HepG2 (cell line): ENCODE results near the gene FBF1. TPM values are rescaled to one million over a fixed set of nuclear protein-coding genes. Genes with fewer than 3 reads are reported as not detected.

ENCODE experiments used
- ARNT ChIP-seq: fragments of 450-650 bp; IDR thresholded peaks from 2 replicates; pipeline ENCODE4 v1.6.1; 2017
- BRD4 ChIP-seq: sonication (generic); formaldehyde crosslinking; IDR thresholded peaks from 2 replicates; pipeline ENCODE4 v1.4.0; 2020; ENCODE audit warnings: missing genetic modification reagents
- CENPBD1 ChIP-seq: sonication (generic); formaldehyde crosslinking; IDR thresholded peaks from 2 replicates; pipeline ENCODE4 v1.8.0; 2022; ENCODE audit warnings: missing genetic modification reagents, low read depth, mild to moderate bottlenecking, borderline replicate concordance
- DPF2 ChIP-seq: sonication (generic); formaldehyde crosslinking; IDR thresholded peaks from 2 replicates; pipeline ENCODE4 v1.4.0; 2020; ENCODE audit warnings: mild to moderate bottlenecking, low read depth, missing genetic modification reagents, borderline replicate concordance
- MATR3 ChIP-seq: sonication (generic); formaldehyde crosslinking; IDR thresholded peaks from 2 replicates; pipeline ENCODE4 v1.4.0; 2020; ENCODE audit warnings: missing genetic modification reagents
- NRL ChIP-seq: sonication (generic); formaldehyde crosslinking; IDR thresholded peaks from 2 replicates; pipeline ENCODE4 v1.5.0; 2020; ENCODE audit warnings: missing genetic modification reagents, mild to moderate bottlenecking, moderate library complexity, borderline replicate concordance
- PHB2 ChIP-seq: fragments of 450-650 bp; IDR thresholded peaks from 2 replicates; pipeline ENCODE4 v1.6.1; 2018; ENCODE audit not compliant: partially characterized antibody
- PREB ChIP-seq: sonication (generic); formaldehyde crosslinking; IDR thresholded peaks from 2 replicates; pipeline ENCODE4 v1.4.0; 2020; ENCODE audit warnings: missing genetic modification reagents
- SAFB2 ChIP-seq: sonication (generic); formaldehyde crosslinking; IDR thresholded peaks from 2 replicates; pipeline ENCODE4 v1.5.1; 2020; ENCODE audit warnings: missing genetic modification reagents, low read depth, mild to moderate bottlenecking, borderline replicate concordance
- SETDB1 ChIP-seq: sonication (generic); formaldehyde crosslinking; IDR thresholded peaks from 2 replicates; pipeline ENCODE4 v1.5.1; 2020; ENCODE audit warnings: missing genetic modification reagents, mild to moderate bottlenecking, borderline replicate concordance
- SRSF4 ChIP-seq: fragments of 200-400 bp; formaldehyde crosslinking; IDR thresholded peaks from one replicate; pipeline ENCODE4 v1.6.1; 2018; ENCODE audit warnings: mild to moderate bottlenecking, low read depth, low read length, moderate library complexity; ENCODE audit not compliant: poor library complexity, severe bottlenecking
- TRIM24 ChIP-seq: sonication (generic); formaldehyde crosslinking; IDR thresholded peaks from 2 replicates; pipeline ENCODE4 v1.8.0; 2022; ENCODE audit warnings: mild to moderate bottlenecking, missing genetic modification reagents
- WIZ ChIP-seq: sonication (generic); formaldehyde crosslinking; IDR thresholded peaks from 2 replicates; pipeline ENCODE4 v1.5.1; 2020; ENCODE audit warnings: mild to moderate bottlenecking, missing genetic modification reagents
- ZBTB39 ChIP-seq: sonication (generic); formaldehyde crosslinking; IDR thresholded peaks from 2 replicates; pipeline ENCODE4 v1.5.0; 2020; ENCODE audit warnings: missing genetic modification reagents
- ZNF17 ChIP-seq: sonication (generic); formaldehyde crosslinking; IDR thresholded peaks from 2 replicates; pipeline ENCODE4 v1.5.0; 2020; ENCODE audit warnings: mild to moderate bottlenecking, missing genetic modification reagents
- ZNF337 ChIP-seq: sonication (generic); formaldehyde crosslinking; IDR thresholded peaks from 2 replicates; pipeline ENCODE4 v1.5.1; 2020; ENCODE audit warnings: missing genetic modification reagents, low read depth, mild to moderate bottlenecking, borderline replicate concordance
- ZNF33A ChIP-seq: sonication (generic); formaldehyde crosslinking; IDR thresholded peaks from 2 replicates; pipeline ENCODE4 v1.5.1; 2020; ENCODE audit warnings: missing genetic modification reagents, mild to moderate bottlenecking, moderate library complexity, borderline replicate concordance
- ZNF414 ChIP-seq: sonication (generic); formaldehyde crosslinking; IDR thresholded peaks from 2 replicates; pipeline ENCODE4 v1.5.0; 2020; ENCODE audit warnings: missing genetic modification reagents
- ZNF543 ChIP-seq: sonication (generic); formaldehyde crosslinking; IDR thresholded peaks from 2 replicates; pipeline ENCODE4 v1.4.0; 2020; ENCODE audit warnings: mild to moderate bottlenecking, missing genetic modification reagents
- ZNF616 ChIP-seq: sonication (generic); formaldehyde crosslinking; IDR thresholded peaks from 2 replicates; pipeline ENCODE4 v1.5.0; 2020; ENCODE audit warnings: low read depth, mild to moderate bottlenecking, missing genetic modification reagents
- ZNF639 ChIP-seq: conservative IDR thresholded peaks from 2 replicates; pipeline ENCODE4 v1.6.1; 2018; ENCODE audit warnings: missing genetic modification reagents
- ZNF691 ChIP-seq: sonication (generic); formaldehyde crosslinking; IDR thresholded peaks from 2 replicates; pipeline ENCODE4 v1.4.0; 2020; ENCODE audit warnings: missing genetic modification reagents, low read depth, mild to moderate bottlenecking, borderline replicate concordance
- ZNF773 ChIP-seq: sonication (generic); formaldehyde crosslinking; IDR thresholded peaks from 2 replicates; pipeline ENCODE4 v1.4.0; 2020; ENCODE audit warnings: missing genetic modification reagents, borderline replicate concordance
- polyA plus RNA-seq, 8 experiments: library from polyadenylated mRNA; depleted of rRNA in 3 of 8; stranded (reverse) in 7 of 8; unstranded in 1 of 8; fragments of >200 nt; fragmentation: Illumina TruSeq in 4 of 8; extraction: Trizol in 4 of 8; gene quantifications; 2 replicates each; pipeline versions ENCODE4 v1.2.1 to v1.2.3, GENCODE V29; 2011 to 2016; ENCODE audit warnings: low read depth in 4 of 8, missing spikeins in 1 of 8, mixed read lengths in 1 of 8; ENCODE audit not compliant: insufficient read depth in 1 of 8
- total RNA-seq, 5 experiments: library from RNA; depleted of rRNA; stranded (reverse); fragments of >200 nt; fragmentation: Illumina TruSeq; extraction: Trizol; gene quantifications; 2 replicates each; pipeline ENCODE4 v1.2.3, GENCODE V29; 2016; ENCODE audit warnings: low read depth in 1 of 5

Gene FBF1
- total and polyA plus RNA-seq, 2 of the 13 experiments (the other 11 are each of a cell fraction or from before 2014, with no cell fraction given) = 2.4 to 8.1 TPM

GRCh38 chr17:75892556-75893224, 48.2 kb downstream of the FBF1 start (continued):
- no peak for TF ChIP-seq ZNF337
- TF ChIP-seq ARNT = no peak
- no peak for TF ChIP-seq ZNF691
- no peak for TF ChIP-seq ZNF33A (CRISPR knock-in tag)
- TF ChIP-seq SRSF4 = no peak
- TF ChIP-seq TRIM24 (CRISPR knock-in tag) = no peak
- no peak for TF ChIP-seq SAFB2
- TF ChIP-seq MATR3 (CRISPR knock-in tag) = peak; percentile 44; the same call in 1 of the 2 replicates
- no peak for TF ChIP-seq ZNF414 (CRISPR knock-in tag)
- TF ChIP-seq BRD4 (CRISPR knock-in tag) = 0 out of 2 replicates have a peak, but pooled peaks have one; percentile 40
- TF ChIP-seq ZNF773 (CRISPR knock-in tag) = no peak
- no peak for TF ChIP-seq ZNF17 (CRISPR knock-in tag)
- TF ChIP-seq ZNF639 (CRISPR knock-in tag) = 0 out of 2 replicates have a peak, but pooled peaks have one; percentile 33
- TF ChIP-seq PREB = no peak
- peak; percentile 46 for TF ChIP-seq DPF2 (CRISPR knock-in tag)
- no peak; the same call in 1 of the 2 replicates for TF ChIP-seq ZNF616 (CRISPR knock-in tag)
- TF ChIP-seq CENPBD1 (CRISPR knock-in tag) = no peak
- 0 out of 2 replicates have a peak, but pooled peaks have one; percentile 39 for TF ChIP-seq WIZ (CRISPR knock-in tag)
- TF ChIP-seq ZBTB39 (CRISPR knock-in tag) = no peak; the same call in 1 of the 2 replicates
- TF ChIP-seq PHB2 = no peak
- 0 out of 2 replicates have a peak, but pooled peaks have one; percentile 40 for TF ChIP-seq ZNF543
- TF ChIP-seq SETDB1 (CRISPR knock-in tag) = no peak
- TF ChIP-seq NRL = peak; percentile 38; the same call in 1 of the 2 replicates
